GM19324 (cell line): ENCODE measurements around the gene CDH8.
"Not testable (repeated sequence)": the region's sequence is repeated elsewhere in the genome, so short reads cannot be mapped to it uniquely, and the experiment has no call there.

Experiments used
- ATAC-seq: cut with Tn5 transposase; IDR thresholded peaks from one replicate; pipeline ENCODE4 v1.9.1; 2021; ENCODE audit warnings: mild to moderate bottlenecking, moderate library complexity; ENCODE audit not compliant: unreplicated experiment, low FRiP score

CDH8 gene

DNA sequence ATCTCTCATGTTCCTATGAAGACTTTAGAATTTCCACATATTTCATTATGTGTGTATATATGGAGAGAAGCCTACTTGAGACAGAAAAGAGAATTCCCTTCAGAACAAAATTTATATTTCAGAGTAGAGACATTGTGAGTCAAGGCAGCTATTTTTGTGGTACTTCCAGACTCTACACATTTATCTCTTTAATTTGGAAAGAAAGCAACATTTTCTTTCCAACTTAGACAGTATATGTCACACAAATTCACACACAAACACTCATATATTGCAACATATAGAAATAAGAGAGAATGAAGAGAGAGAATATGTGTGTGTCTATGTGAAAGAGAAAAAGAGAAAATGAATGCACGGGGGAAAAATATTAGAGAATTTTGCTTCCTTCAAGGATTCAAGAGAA is 158.8 kb downstream of the CDH8 start:
- ATAC-seq: no peak

DNA sequence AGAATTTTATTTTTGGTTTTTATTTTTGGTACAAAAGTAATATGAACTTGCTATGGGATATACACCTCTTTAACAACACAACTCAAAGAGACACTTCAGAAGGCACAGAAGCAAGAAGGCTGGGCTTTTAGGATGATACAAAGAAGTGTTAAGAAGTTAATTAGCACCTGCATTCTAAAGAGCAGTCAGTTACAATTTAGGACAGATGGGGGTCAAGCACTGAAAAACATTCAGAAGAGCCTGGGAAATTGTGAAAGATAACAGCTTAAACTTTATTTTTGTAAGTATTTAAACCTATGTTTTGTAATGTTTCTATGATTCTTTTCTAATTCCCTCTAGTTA is 163.5 kb downstream of the CDH8 start:
- no peak for ATAC-seq

DNA sequence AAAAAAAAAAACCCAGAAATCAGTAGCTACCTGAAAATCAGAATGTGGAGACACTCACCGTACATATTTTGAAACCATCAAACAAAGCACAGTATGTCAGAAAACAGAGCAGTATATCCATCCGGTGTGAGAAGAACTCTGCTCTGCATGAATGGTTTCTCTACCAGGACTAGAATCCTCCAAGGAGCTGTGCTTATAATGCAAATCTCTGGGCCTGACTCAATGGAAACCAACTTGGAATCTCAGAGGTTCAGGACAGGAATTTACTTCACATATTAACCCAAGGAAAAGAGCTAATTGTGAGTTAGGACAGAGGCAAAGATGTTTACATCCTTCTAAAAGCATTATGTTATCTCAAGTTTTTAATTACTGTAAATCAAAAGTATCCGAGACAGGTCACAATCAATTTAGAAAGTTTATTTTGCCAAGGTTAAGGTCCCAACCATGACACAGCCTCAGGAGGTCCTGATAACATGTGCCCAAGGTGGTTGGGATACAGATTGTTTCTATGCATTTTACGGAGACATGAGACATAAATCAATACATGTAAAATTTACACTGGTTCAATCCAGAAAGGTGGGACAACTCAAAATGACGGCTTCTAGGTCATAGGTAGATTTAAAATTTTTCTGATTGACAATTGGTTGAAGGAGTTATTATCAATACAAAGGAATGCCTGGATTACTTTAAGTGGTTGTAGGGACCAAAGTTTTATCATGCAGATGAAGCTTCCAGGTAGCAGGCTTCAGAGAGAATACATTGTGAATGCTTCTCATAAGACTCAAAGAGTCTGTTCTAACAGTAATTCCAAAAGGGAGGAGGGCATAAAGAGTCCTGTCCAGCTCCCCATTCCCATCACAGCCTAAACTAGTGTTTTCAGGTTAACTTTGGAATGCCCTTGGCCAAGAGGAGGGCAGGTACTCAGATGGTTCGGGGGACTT is 164.1 kb downstream of the CDH8 start:
- ATAC-seq: no peak

DNA sequence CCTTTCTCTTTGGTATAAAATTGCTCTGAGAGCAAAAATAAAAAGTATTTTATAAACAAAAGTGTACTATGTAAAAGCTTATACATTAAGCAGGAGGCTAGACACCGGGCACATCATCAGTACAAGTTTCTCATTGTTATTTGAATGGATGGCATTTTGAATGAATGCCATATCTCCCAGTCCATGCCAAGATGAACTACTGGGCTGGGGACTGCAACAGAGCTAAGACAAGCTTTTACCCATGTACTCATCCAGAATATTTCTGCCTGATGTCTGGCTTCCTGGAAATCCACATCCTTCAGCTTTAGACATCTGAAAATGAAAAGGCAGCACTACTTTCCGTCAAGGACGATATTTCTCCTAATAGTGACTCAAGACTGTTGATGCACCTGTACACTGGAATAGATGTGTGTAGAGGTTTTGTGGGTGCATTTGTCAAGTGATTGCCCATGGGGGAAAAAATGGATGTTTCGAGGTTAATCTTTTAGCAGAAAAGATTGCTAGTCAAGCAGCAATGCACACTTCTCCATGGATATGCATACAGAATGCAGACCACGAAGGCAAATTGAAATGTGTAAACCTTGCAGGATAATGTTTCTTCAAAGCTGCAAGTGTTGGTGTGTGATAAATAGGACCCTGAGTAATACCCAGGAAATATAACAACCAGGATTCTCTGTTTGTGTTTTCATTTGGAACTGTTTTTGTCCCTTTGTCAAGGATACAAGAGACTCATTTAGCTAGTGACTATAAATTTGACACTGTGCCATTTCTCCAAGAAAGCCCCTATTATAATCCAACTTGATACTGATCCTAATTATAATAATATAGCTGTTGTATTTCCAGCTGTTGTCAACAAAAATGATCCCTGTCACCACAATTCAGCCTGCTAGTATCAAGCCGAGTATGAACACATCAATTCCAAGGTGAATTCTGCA is 173.8 kb downstream of the CDH8 start:
- no peak for ATAC-seq

DNA sequence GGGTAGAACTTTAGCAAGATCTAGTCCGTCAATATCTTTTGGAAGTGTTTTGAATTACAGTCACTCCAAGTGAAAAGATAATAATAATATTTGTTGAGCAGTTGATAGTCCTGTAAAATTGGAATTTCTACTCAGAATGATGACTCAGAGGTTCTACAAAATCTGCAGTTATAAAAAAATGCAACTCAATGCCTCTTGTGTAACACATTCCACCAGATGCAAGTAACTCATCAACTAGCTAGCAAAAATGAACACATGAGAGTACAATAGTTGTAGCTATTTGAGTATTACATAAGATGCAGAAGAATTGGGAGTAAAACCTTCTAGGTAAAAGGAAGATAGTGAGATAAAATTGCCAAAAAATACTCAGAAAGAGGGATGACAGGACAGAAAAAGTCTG is 177.2 kb downstream of the CDH8 start:
- ATAC-seq: no peak

GRCh38 chr16:61842666-61843065 is 193.6 kb downstream of the CDH8 start:
- no peak for ATAC-seq

- ATAC-seq: no peak
These were observed 199.3 kb downstream of the CDH8 start for GRCh38 chr16:61836804-61837393.

DNA sequence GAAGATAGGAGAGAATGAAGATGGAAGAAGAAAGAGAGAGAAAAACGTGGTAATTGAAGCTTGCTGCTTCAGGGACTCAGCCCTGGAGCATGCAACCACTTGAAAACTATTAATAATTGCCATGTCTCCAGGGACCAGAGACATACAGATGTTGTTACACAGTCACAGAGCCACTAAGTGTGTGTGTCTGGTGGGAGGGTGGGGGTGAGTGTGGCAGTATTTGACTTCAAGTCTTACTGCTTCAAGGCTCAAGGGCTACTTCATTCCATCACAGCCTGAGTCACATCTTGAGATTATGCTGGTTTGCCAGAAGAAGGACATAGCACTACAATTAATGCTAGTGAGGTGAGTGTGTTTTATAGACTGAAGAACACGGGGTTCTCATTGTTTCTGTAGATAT is 202.2 kb downstream of the CDH8 start:
- ATAC-seq: no peak

DNA sequence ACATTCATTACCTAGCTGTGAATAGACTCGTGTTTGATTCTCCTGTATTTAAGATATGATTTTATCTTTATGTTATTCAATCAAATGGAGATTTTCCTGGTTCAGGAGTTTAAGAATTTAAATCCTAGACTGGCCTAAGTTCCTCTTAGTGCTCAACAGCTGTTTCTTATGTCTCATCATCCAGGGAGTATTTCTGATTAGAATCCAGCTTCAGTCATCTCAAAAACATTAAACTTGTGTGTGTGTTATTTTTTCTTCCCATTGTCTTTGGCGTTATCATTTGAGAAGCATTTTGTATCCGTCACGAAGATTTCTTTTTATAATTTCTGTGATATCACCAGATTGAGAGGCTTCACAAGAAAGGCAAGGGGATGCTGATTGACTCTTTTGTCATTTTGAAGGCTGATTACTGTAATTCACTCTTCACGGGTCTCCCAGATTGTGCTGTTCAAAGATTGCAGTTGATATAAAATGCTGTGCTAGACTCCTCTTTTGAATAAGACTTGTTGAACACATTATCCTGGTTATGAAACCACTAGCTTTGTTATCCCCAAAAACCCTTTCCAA is 204.8 kb downstream of the CDH8 start:
- no peak for ATAC-seq

DNA sequence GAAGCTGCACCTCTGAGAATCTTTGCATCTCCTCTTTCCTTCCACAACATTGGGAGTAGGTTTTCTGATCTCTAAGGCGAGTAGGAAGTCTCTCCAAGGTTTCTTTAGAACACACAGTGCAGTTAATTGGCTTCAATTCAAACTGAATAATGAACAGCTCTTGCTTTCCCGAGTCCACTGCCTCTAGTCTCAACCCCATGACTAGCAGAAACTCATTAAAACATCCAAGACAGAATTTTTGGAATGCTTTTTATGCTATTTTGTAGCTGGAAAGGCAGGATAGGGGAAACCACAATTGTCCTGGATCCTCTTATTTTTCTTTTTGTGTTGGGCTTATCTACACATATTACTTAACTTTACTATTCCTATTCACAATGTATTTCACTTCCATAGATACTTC is 206.6 kb downstream of the CDH8 start:
- ATAC-seq: no peak

DNA sequence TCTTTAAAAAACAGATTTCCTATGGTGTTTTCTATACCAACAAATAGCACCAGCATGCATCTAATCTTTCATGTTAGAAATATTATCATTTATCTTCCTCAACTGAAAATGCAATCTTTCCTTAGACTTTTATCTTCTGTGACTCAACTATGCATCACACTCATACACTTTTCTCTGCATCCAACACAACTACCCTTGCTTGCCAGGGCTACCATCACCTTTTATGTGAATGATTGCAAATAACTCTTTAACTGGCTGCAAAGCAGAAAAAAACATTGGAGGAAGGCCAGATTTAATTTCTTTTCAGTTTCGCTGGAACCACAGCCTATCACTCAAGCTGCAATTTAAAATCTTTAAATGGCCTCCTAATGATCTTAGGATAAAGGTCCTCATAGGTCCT is 212.9 kb downstream of the CDH8 start:
- ATAC-seq: no peak

DNA sequence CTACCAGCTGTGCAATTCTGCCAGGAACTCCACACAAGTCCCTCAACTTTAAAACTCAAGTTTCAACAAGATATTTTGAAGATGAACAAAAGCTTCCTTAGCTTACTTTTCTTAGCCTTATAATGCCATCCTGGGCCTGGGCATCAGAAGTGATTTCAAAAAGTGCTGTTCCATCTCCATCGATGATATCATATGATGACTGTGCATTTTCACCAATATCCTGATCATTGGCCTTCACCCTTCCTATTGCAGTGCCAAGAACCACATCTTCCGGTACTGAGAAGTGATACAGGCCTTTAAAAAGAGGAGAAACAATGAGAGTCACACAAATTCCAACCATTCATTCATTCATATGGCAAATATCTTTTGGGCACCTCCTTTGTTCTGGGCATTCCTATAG is 215.4 kb downstream of the CDH8 start:
- ATAC-seq: no peak

- no peak for ATAC-seq
These were observed 215.8 kb downstream of the CDH8 start for GRCh38 chr16:61820398-61820797.

DNA sequence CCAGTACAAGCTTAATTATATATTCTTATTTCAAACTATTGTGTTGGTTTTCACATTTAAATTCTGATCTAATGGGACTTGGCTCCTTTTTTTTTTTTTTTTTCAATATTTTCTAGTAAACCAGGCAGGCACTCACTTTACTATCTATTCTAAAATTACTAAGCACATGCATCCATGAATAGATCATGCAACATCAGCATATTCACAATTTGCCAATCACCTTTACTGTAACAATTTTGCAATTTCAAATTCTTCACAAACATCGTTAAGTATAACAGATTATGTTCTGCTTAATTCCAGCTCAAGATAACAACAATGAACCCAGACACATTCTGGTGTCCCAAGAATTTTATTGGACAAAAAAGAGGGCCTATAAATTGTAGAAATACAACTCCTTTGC is 217.4 kb downstream of the CDH8 start:
- ATAC-seq: no peak

DNA sequence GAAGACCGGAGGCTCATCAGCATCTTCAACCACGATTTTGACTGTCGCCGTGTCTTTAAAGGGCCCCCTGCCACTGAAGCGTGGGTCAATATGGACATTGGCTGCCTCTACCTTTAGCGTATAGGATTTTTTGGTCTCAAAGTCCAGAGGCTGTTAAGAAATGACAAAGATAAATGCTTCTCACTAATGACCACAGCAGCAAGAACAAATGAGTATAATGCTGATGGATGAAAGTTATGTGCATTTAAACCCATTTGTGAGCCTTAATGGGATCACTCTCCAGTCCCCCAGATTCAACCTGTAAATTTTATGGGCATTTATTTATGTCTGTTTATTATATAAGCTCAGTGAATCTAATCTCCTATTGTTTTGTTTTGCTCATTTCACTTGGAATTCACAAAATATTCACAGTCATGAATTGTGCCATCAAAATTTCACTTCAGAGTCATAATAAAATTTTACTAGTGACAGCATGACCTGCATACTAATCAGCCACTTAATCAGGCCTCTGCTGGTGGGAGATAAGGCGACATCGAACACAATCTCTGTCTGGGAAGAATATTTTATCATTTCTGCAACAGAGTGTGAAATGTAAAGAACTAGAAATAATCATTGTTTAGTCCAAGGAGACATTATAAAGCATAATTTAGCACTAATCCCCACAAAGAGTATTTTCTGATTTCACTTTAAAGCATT is 218.5 kb downstream of the CDH8 start:
- ATAC-seq: no peak

- no peak for ATAC-seq
These were observed 221.4 kb downstream of the CDH8 start for GRCh38 chr16:61814726-61815347.

DNA sequence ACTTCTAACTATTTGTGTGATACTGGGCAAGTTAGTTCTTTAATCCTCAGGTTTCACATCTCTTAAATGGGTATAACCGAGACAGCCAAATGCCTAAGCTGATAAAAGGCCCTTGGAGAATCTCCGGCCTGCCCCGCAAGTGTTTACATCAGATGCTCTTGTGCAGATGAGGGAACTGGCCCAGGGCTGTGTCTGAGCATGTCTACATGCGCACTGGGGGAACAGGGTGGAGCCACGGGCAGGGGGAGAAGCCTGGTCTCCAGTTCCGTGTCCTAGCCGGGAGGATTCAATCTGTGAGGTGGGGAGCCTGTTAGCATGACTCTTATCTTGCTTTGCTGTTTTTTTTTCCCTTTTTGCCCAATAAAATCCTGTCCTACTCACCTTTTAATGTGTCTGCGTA is 222.9 kb downstream of the CDH8 start:
- ATAC-seq: no peak

GRCh38 chr16:61812251-61812650 is 224.0 kb downstream of the CDH8 start:
- no peak for ATAC-seq

DNA sequence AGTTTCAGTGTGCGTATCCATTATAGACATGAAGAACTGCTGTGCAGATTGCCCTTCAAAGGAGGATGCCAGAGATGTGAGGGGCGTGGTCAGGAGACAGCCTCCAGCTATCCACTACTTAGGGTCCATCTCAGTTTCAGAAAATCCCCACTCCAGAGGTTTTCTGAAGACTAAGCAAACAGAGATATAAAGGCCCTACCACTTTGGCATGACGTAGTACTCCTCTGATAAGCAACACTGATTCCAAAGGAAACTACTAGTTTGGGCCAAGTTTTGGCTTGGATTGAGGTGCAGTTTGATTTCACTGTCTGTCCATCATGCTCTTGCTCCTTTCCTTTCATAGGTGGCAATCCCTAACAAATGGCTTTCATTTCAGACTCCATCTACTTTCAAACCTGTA is 228.7 kb downstream of the CDH8 start:
- ATAC-seq: no peak

DNA sequence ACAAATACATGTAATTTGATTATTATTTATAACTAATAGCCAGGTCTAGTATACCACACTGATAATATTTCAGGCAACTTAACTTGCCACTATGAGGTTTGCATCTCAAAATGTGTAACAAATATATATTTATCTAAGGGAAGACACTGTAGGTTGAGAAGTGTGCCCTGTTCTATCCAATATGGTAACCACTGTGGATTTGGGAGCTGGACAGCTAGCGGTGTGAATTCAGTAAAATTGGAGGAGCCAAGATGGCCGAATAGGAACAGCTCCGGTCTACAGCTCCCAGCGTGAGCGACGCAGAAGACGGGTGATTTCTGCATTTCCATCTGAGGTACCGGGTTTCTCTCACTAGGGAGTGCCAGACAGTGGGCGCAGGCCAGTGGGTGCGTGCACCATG is 235.0 kb downstream of the CDH8 start:
- ATAC-seq: not testable (repeated sequence)
